H1 (cell line): ENCODE measurements around the gene NCOA5. TPM values are rescaled to one million over a fixed set of nuclear protein-coding genes. Genes with fewer than 3 reads are reported as not detected.
A peak's percentile ranks its signal among the peaks of the same experiment; 100 is the strongest.

Source experiments
- CTCF ChIA-PET: fragments of 300-600 bp; sonication (Branson Sonifier 250); formaldehyde crosslinking; loops from one replicate; lab custom pipeline; 2021; ENCODE audit not compliant: partially characterized antibody; lab: Charles Lee
- POLR2A ChIA-PET: fragments of 300-600 bp; sonication (Branson Sonifier 250); formaldehyde crosslinking; loops from one replicate; lab custom pipeline; 2021; ENCODE audit warnings: inconsistent platforms; ENCODE audit not compliant: partially characterized antibody; lab: Charles Lee
- DNase-seq, 2 experiments: peaks; one replicate each; pipeline versions ENCODE4 v3.0.0 to v3.0.0-alpha.2; 2010 to 2022; ENCODE audit warnings: low spot score in 2 of 2, low read depth in 1 of 2, mixed read lengths in 1 of 2
- FAIRE-seq: peaks from 2 replicates; lab custom pipeline; 2011; peaks lifted over from hg19 to GRCh38; lab: Jason Lieb, UNC
- H2AFZ ChIP-seq: 2 replicates; pipeline ENCODE4 v1.8.1; 2012; ENCODE audit warnings: low read length, inconsistent platforms
- H2AK5ac ChIP-seq: 2 replicates; pipeline ENCODE4 v1.6.1; 2013; ENCODE audit warnings: low read depth, low read length
- H2BK120ac ChIP-seq: replicated peaks from 2 replicates; pipeline ENCODE3; 2013; ENCODE audit warnings: low read depth, low read length, inconsistent platforms
- H2BK12ac ChIP-seq: 2 replicates; pipeline ENCODE4 v1.6.1; 2013; ENCODE audit warnings: low read depth, low read length
- H2BK15ac ChIP-seq: 2 replicates; pipeline ENCODE4 v1.6.1; 2013; ENCODE audit warnings: low read length
- H2BK20ac ChIP-seq: 2 replicates; pipeline ENCODE4 v1.6.1; 2013; ENCODE audit warnings: low read length
- H2BK5ac ChIP-seq: 2 replicates; pipeline ENCODE4 v1.6.1; 2013; ENCODE audit warnings: low read depth, low read length
- H3K14ac ChIP-seq: 2 replicates; pipeline ENCODE4 v1.6.1; 2013; ENCODE audit warnings: inconsistent platforms; ENCODE audit not compliant: insufficient read length
- H3K18ac ChIP-seq: 2 replicates; pipeline ENCODE4 v1.6.1; 2013; ENCODE audit warnings: low read length; ENCODE audit errors: extremely low read depth
- H3K23ac ChIP-seq: 2 replicates; pipeline ENCODE4 v1.6.1; 2013; ENCODE audit warnings: inconsistent platforms; ENCODE audit not compliant: insufficient read length
- H3K23me2 ChIP-seq: 2 replicates; pipeline ENCODE4 v1.6.1; 2013; ENCODE audit warnings: low read depth, low read length
- H3K27ac ChIP-seq: 2 replicates; pipeline ENCODE4 v1.6.1; 2011; ENCODE audit warnings: low read depth, low read length, inconsistent platforms
- H3K27me3 ChIP-seq, 4 experiments: replicated peaks in 1 of 4; 1 replicate in 1 of 4; 2 replicates in 3 of 4; pipeline versions ENCODE4 v1.6.1 to v1.8.1; 2011 to 2013; ENCODE audit warnings: low read length in 3 of 4, mild to moderate bottlenecking in 3 of 4, inconsistent platforms in 2 of 4, mixed read lengths in 2 of 4, moderate library complexity in 1 of 4; ENCODE audit not compliant: control insufficient read depth in 3 of 4, insufficient read depth in 3 of 4; ENCODE audit errors: extremely low read depth in 1 of 4
- H3K36me3 ChIP-seq, 4 experiments: 2 replicates each; pipeline versions ENCODE4 v1.6.1 to v1.8.1; 2011 to 2013; ENCODE audit warnings: mild to moderate bottlenecking in 4 of 4, low read length in 3 of 4, moderate library complexity in 2 of 4, control low read depth in 1 of 4, inconsistent platforms in 1 of 4; ENCODE audit not compliant: insufficient read depth in 4 of 4, control insufficient read depth in 2 of 4
- H3K4ac ChIP-seq: replicated peaks from 2 replicates; pipeline ENCODE3; 2013; ENCODE audit warnings: low read length, low read depth, mixed read lengths, inconsistent platforms; ENCODE audit not compliant: insufficient read length
- H3K4me1 ChIP-seq, 4 experiments: replicated peaks in 1 of 4; 1 replicate in 1 of 4; 2 replicates in 3 of 4; pipeline versions ENCODE4 v1.6.1 to v1.8.1; 2011 to 2013; ENCODE audit warnings: low read length in 3 of 4, inconsistent platforms in 2 of 4, mixed read lengths in 1 of 4; ENCODE audit not compliant: insufficient read depth in 4 of 4, control insufficient read depth in 3 of 4
- H3K4me2 ChIP-seq, 2 experiments: 2 replicates each; pipeline versions ENCODE4 v1.6.1 to v1.8.1; 2011 to 2013; ENCODE audit warnings: low read depth in 2 of 2, low read length in 2 of 2, control low read depth in 1 of 2, inconsistent platforms in 1 of 2, mild to moderate bottlenecking in 1 of 2; ENCODE audit not compliant: insufficient read depth in 1 of 2
- H3K4me3 ChIP-seq, 4 experiments: fragments of 200-600, 300-600 bp in 1 of 4; sonication (generic), shearing (Covaris generic), sonication (Bioruptor Twin) in 1 of 4; 2 replicates each; pipeline versions ENCODE4 v1.5.1 to v1.8.1; 2011 to 2016; ENCODE audit warnings: low read length in 4 of 4, low read depth in 3 of 4, control low read depth in 2 of 4, inconsistent platforms in 2 of 4, mild to moderate bottlenecking in 2 of 4, mixed read lengths in 1 of 4, moderate library complexity in 1 of 4; ENCODE audit not compliant: insufficient read depth in 2 of 4; ENCODE audit errors: extremely low read depth in 1 of 4
- H3K56ac ChIP-seq: replicated peaks from 2 replicates; pipeline ENCODE3; 2013; ENCODE audit warnings: low read depth, mild to moderate bottlenecking, mixed read lengths, low read length, inconsistent platforms; ENCODE audit not compliant: insufficient read length
- H3K79me1 ChIP-seq: 2 replicates; pipeline ENCODE4 v1.6.1; 2013; ENCODE audit warnings: low read depth, low read length, control low read depth
- H3K79me2 ChIP-seq, 2 experiments: 2 replicates each; pipeline versions ENCODE4 v1.6.1 to v1.8.1; 2012 to 2013; ENCODE audit warnings: low read length in 2 of 2, mild to moderate bottlenecking in 2 of 2, inconsistent platforms in 1 of 2; ENCODE audit not compliant: insufficient read depth in 2 of 2, control insufficient read depth in 1 of 2
- H3K9ac ChIP-seq, 4 experiments: replicated peaks in 1 of 4; 1 replicate in 1 of 4; 2 replicates in 3 of 4; pipeline versions ENCODE4 v1.6.1 to v1.8.1; 2011 to 2013; ENCODE audit warnings: low read depth in 3 of 4, low read length in 3 of 4, control low read depth in 2 of 4, mild to moderate bottlenecking in 2 of 4, moderate library complexity in 2 of 4, inconsistent platforms in 1 of 4; ENCODE audit errors: extremely low read depth in 1 of 4
- H3K9me3 ChIP-seq, 2 experiments: 2 replicates each; pipeline versions ENCODE4 v1.6.1 to v1.8.1; 2012 to 2013; ENCODE audit warnings: mild to moderate bottlenecking in 2 of 2, moderate library complexity in 2 of 2, control low read depth in 1 of 2, inconsistent platforms in 1 of 2, low read depth in 1 of 2, low read length in 1 of 2, mixed read lengths in 1 of 2; ENCODE audit not compliant: insufficient read depth in 2 of 2
- H4K20me1 ChIP-seq, 2 experiments: replicated peaks in 1 of 2; 2 replicates each; pipeline versions ENCODE3 to v1.8.1; 2011 to 2013; ENCODE audit warnings: inconsistent platforms in 2 of 2, low read length in 2 of 2, mild to moderate bottlenecking in 1 of 2; ENCODE audit not compliant: insufficient read depth in 2 of 2, control insufficient read depth in 1 of 2
- H4K5ac ChIP-seq: 2 replicates; pipeline ENCODE4 v1.6.1; 2013; ENCODE audit warnings: low read length, low read depth, mixed read lengths, inconsistent platforms; ENCODE audit not compliant: insufficient read length
- H4K8ac ChIP-seq: 2 replicates; pipeline ENCODE4 v1.8.0; 2013; ENCODE audit warnings: mild to moderate bottlenecking, moderate library complexity, low read length, inconsistent platforms; ENCODE audit not compliant: insufficient read depth; ENCODE audit errors: extremely low read depth
- H4K91ac ChIP-seq: replicated peaks from 2 replicates; pipeline ENCODE3; 2013; ENCODE audit warnings: low read length, mixed read lengths, inconsistent platforms; ENCODE audit not compliant: insufficient read length
- ASH2L ChIP-seq: fragments of 200-600, 300-600 bp; sonication (generic); IDR thresholded peaks from one replicate; pipeline ENCODE4 v1.7.1; 2017; ENCODE audit warnings: low read length
- BCL11A ChIP-seq, 2 experiments: IDR thresholded peaks; one replicate each; pipeline ENCODE4 v1.6.1; 2011; ENCODE audit warnings: low read depth in 2 of 2, low read length in 2 of 2, mild to moderate bottlenecking in 2 of 2
- CHD1 ChIP-seq: IDR thresholded peaks from 2 replicates; pipeline ENCODE4 v1.6.1; 2012; ENCODE audit warnings: low read depth, low read length, improper control_type of control experiment
- CREB1 ChIP-seq: IDR thresholded peaks from 2 replicates; pipeline ENCODE4 v1.6.1; 2012; ENCODE audit warnings: inconsistent platforms
- GTF2F1 ChIP-seq: IDR thresholded peaks from 2 replicates; pipeline ENCODE4 v1.6.1; 2012; ENCODE audit warnings: low read depth, low read length, improper control_type of control experiment, borderline replicate concordance
- JUN ChIP-seq: IDR thresholded peaks from 2 replicates; pipeline ENCODE4 v1.6.1; 2011; ENCODE audit warnings: low read depth, mild to moderate bottlenecking, improper control_type of control experiment, low read length
- KDM4A ChIP-seq: IDR thresholded peaks from one replicate; pipeline ENCODE4 v1.7.1; 2012; ENCODE audit warnings: low read depth, mild to moderate bottlenecking, moderate library complexity, low read length, inconsistent platforms; ENCODE audit not compliant: severe bottlenecking
- NRF1 ChIP-seq: IDR thresholded peaks from 2 replicates; pipeline ENCODE4 v1.6.1; 2011; ENCODE audit warnings: mild to moderate bottlenecking, low read depth, low read length, improper control_type of control experiment
- POLR2AphosphoS5 ChIP-seq: IDR thresholded peaks from 2 replicates; pipeline ENCODE4 v1.6.1; 2011; ENCODE audit warnings: low read depth, low read length
- POU5F1 ChIP-seq: IDR thresholded peaks from 2 replicates; pipeline ENCODE4 v1.6.1; 2011; ENCODE audit warnings: low read depth, mild to moderate bottlenecking, low read length, moderate library complexity
- RBBP5 ChIP-seq: IDR thresholded peaks from 2 replicates; pipeline ENCODE4 v1.7.1; 2012; ENCODE audit warnings: low read depth, mild to moderate bottlenecking, inconsistent platforms, low read length, moderate library complexity, borderline replicate concordance
- RNF2 ChIP-seq: fragments of 200-900, 300-1000 bp; sonication (generic); IDR thresholded peaks from 2 replicates; pipeline ENCODE4 v1.7.1; 2016; ENCODE audit warnings: borderline replicate concordance, low read depth, mild to moderate bottlenecking, antibody characterized with exemption, low read length; ENCODE audit not compliant: poor library complexity, severe bottlenecking; ENCODE audit errors: missing control alignments
- SRF ChIP-seq: IDR thresholded peaks from 2 replicates; pipeline ENCODE4 v1.6.1; 2011; ENCODE audit warnings: mild to moderate bottlenecking, low read depth, low read length, moderate library complexity
- TAF1 ChIP-seq: IDR thresholded peaks from 2 replicates; pipeline ENCODE4 v1.6.1; 2011; ENCODE audit warnings: mild to moderate bottlenecking, low read depth, low read length
- TBP ChIP-seq: IDR thresholded peaks from 2 replicates; pipeline ENCODE4 v1.6.1; 2011; ENCODE audit warnings: low read depth, low read length, improper control_type of control experiment
- WGBS, 2 experiments: shearing (Covaris generic) in 1 of 2; methylation state at CpG; one replicate each; pipeline versions ENCODE4 v1.1.6 to v1.1.7; 2013 to 2015; ENCODE audit warnings: low lambda C conversion rate in 2 of 2, mixed read lengths in 2 of 2, inconsistent platforms in 1 of 2, low coverage in 1 of 2, missing lambda C conversion rate in 1 of 2; ENCODE audit not compliant: insufficient replicate concordance in 2 of 2, insufficient coverage in 1 of 2, insufficient read length in 1 of 2; ENCODE audit errors: extremely low coverage in 1 of 2, missing lambda C conversion rate in 1 of 2; 5-methylcytosine and 5-hydroxymethylcytosine counted together
- polyA plus RNA-seq, 7 experiments: library from polyadenylated mRNA; depleted of rRNA in 3 of 7; stranded (reverse) in 5 of 7; unstranded in 2 of 7; fragments of >200 nt in 5 of 7; fragments of 200-250 nt in 2 of 7; gene quantifications; 1 replicate in 5 of 7; 2 replicates in 1 of 7; 4 replicates in 1 of 7; pipeline versions ENCODE4 v1.2.1 to v1.2.3, GENCODE V29; 2011 to 2013; ENCODE audit warnings: missing spikeins in 2 of 7, mixed read lengths in 2 of 7
- total RNA-seq: library from RNA; stranded (reverse); fragmentation: NEBNext Ultra II Directional; extraction: Animal tissue kit (Norgen Biotek cat#: 25700); gene quantifications from 2 replicates; pipeline ENCODE4 v1.2.1, GENCODE V29; 2021
- TF ChIP-seq, protein P1 (sequence below): IDR thresholded peaks from 2 replicates; pipeline ENCODE4 v1.6.1; 2012; ENCODE audit warnings: inconsistent platforms

Gene NCOA5
- total and polyA plus RNA-seq, 2 of the 8 experiments (the other 6 are each of a cell fraction or from before 2014, with no cell fraction given): 20.4 to 29.0 TPM

DNA sequence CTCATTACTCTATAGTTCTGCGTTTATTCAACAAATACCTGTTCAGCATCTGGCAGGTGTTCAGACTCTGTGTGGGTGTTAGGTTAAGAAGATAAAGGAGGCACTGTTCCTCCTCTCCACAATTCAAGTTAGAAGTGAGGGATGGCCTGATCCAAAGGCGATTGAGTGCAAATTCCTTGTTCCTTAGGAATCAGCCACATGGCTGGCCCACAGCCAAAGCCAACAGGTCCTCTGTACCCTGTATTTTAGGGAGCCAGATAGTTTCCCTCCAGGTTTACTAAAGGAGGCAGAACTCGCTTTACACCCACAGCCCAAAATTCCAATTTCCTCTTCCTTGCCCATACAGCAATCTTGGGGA is 23.3 kb upstream of the NCOA5 start:
- ChIA-PET CTCF (interaction anchor here (1.0 kb wide), 1 partner anchor 17 kb away, joined by 4 read pairs; no protein-coding TSS in a partner anchor), POLR2A (no interaction called here)
- Histone ChIP-seq H3K4me2 (no peak overlapping the region), H3K4me1 (no peaks in the 10 kb centered on the region), H2BK5ac (no peak overlapping the region), H3K18ac (no peak overlapping the region), H4K5ac (no peak overlapping the region), H3K4me3 (no peak overlapping the region), H3K27ac (no peak overlapping the region), H3K23ac (no peak overlapping the region), H3K79me2 (no peaks in the 10 kb centered on the region), H3K79me1 (no peaks in the 10 kb centered on the region), H3K23me2 (peaks cover 5% of the 10 kb centered on the region; the same call in 1 of the 2 replicates), H3K14ac (no peak overlapping the region), H3K9ac (no peak overlapping the region), H2BK15ac (no peak overlapping the region), H3K9me3 (no peaks in the 10 kb centered on the region), H2BK20ac (no peak overlapping the region), H2AK5ac (0 out of 2 replicates have a peak overlapping the region, but pooled peaks have one; percentile 53), H4K91ac (no peak overlapping the region), H3K27me3 (peaks cover 2 to 22% (median 9%) of the 10 kb centered on the region in 4 experiments; a peak in 6 of 7 replicates), H3K36me3 (no peaks in the 10 kb centered on the region), H4K8ac (no peak overlapping the region), H4K20me1 (no peaks in the 10 kb centered on the region), H2BK12ac (no peak overlapping the region), H2BK120ac (no peak overlapping the region), H3K4ac (no peak overlapping the region), H3K56ac (no peak overlapping the region), H2AFZ (no peak overlapping the region)
- no peak for FAIRE-seq
- WGBS, 2 experiments: 87% methylated on average over 3 of the region's 3 CpGs; no CpG with 5 or more reads in 1 of the 2 experiments
- DNase-seq: no peak
- TF ChIP-seq TBP: no peak
- TF ChIP-seq, protein P1, sequence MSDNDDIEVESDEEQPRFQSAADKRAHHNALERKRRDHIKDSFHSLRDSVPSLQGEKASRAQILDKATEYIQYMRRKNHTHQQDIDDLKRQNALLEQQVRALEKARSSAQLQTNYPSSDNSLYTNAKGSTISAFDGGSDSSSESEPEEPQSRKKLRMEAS: no peak
- TF ChIP-seq RBBP5: no peak
- no peak for TF ChIP-seq CHD1
- no peak for TF ChIP-seq NRF1
- TF ChIP-seq POLR2AphosphoS5: no peak
- TF ChIP-seq GTF2F1: no peak
- TF ChIP-seq RNF2: no peak
- no peak for TF ChIP-seq TAF1
- TF ChIP-seq CREB1: no peak
- no peak for TF ChIP-seq KDM4A
- TF ChIP-seq SRF: no peak
- TF ChIP-seq BCL11A (IDR thresholded peaks at IDR 0.05; ENCODE audit: low read depth in 2 of 2, low read length in 2 of 2): no peak
- no peak for TF ChIP-seq ASH2L
- no peak for TF ChIP-seq POU5F1
- no peak for TF ChIP-seq JUN
